Liver (tissue), 9 donors: Measurements from ENCODE around the gene ITGA5. TPM values are rescaled to one million over a fixed set of nuclear protein-coding genes. Genes with fewer than 3 reads are reported as not detected.

Experiments used
- DNase-seq: peaks from one replicate; pipeline ENCODE4 v3.0.0-alpha.2; 2017; ENCODE audit warnings: low spot score
- H3K27ac ChIP-seq, 2 donors: one replicate each; pipeline ENCODE4 v1.7.0; 2013; ENCODE audit warnings: inconsistent platforms in 2 of 2, low read length in 2 of 2, control low read depth in 1 of 2, low read depth in 1 of 2, mild to moderate bottlenecking in 1 of 2
- H3K27me3 ChIP-seq, 4 donors: one replicate each; pipeline versions ENCODE4 v1.6.1 to v1.7.0; 2013; ENCODE audit warnings: low read length in 3 of 4, inconsistent platforms in 1 of 4, mild to moderate bottlenecking in 1 of 4, moderate library complexity in 1 of 4; ENCODE audit not compliant: control insufficient read depth in 4 of 4, insufficient read depth in 4 of 4
- H3K36me3 ChIP-seq, 4 donors: one replicate each; pipeline versions ENCODE4 v1.6.1 to v1.7.0; 2013; ENCODE audit warnings: low read length in 3 of 4, mild to moderate bottlenecking in 3 of 4, low read depth in 1 of 4, moderate library complexity in 1 of 4; ENCODE audit not compliant: control insufficient read depth in 4 of 4, insufficient read depth in 3 of 4
- H3K4me1 ChIP-seq, 4 donors: one replicate each; pipeline versions ENCODE4 v1.6.1 to v1.7.0; 2013; ENCODE audit warnings: low read length in 3 of 4, mild to moderate bottlenecking in 3 of 4, moderate library complexity in 1 of 4; ENCODE audit not compliant: control insufficient read depth in 4 of 4, insufficient read depth in 4 of 4
- H3K4me3 ChIP-seq, 3 donors: one replicate each; pipeline versions ENCODE4 v1.6.1 to v1.7.0; 2013; ENCODE audit warnings: low read length in 3 of 3, control low read depth in 1 of 3, low read depth in 1 of 3, mild to moderate bottlenecking in 1 of 3
- H3K9ac ChIP-seq, 2 donors: one replicate each; pipeline ENCODE4 v1.7.0; 2013; ENCODE audit warnings: low read length in 2 of 2, mild to moderate bottlenecking in 2 of 2, moderate library complexity in 2 of 2, control low read depth in 1 of 2, low read depth in 1 of 2
- H3K9me3 ChIP-seq, 4 donors: one replicate each; pipeline versions ENCODE4 v1.6.1 to v1.7.0; 2013; ENCODE audit warnings: low read length in 3 of 4; ENCODE audit not compliant: control insufficient read depth in 4 of 4
- EGR1 ChIP-seq, 2 donors: IDR thresholded peaks; 2 replicates each; pipeline ENCODE4 v1.6.1; 2016 to 2018; ENCODE audit warnings: antibody characterized with exemption in 2 of 2, low read depth in 2 of 2
- FOXA1 ChIP-seq: IDR thresholded peaks from 2 replicates; pipeline ENCODE4 v1.6.1; 2016; ENCODE audit warnings: antibody characterized with exemption
- FOXA2 ChIP-seq: IDR thresholded peaks from 2 replicates; pipeline ENCODE4 v1.6.1; 2016; ENCODE audit warnings: antibody characterized with exemption
- GABPA ChIP-seq, 2 donors: IDR thresholded peaks in 1 of 2; conservative IDR thresholded peaks in 1 of 2; 2 replicates each; pipeline ENCODE4 v1.6.1; 2016; ENCODE audit warnings: antibody characterized with exemption in 2 of 2, mild to moderate bottlenecking in 1 of 2, moderate library complexity in 1 of 2
- HNF4A ChIP-seq, 2 donors: conservative IDR thresholded peaks; 2 replicates each; pipeline ENCODE4 v1.6.1; 2016; ENCODE audit warnings: antibody characterized with exemption in 2 of 2, mild to moderate bottlenecking in 2 of 2
- JUND ChIP-seq, 2 donors: IDR thresholded peaks; 2 replicates each; pipeline ENCODE4 v1.6.1; 2016; ENCODE audit warnings: antibody characterized with exemption in 2 of 2
- NR2F2 ChIP-seq: IDR thresholded peaks from 2 replicates; pipeline ENCODE4 v1.6.1; 2016; ENCODE audit warnings: antibody characterized with exemption
- RAD21 ChIP-seq, 2 donors: IDR thresholded peaks; 2 replicates each; pipeline ENCODE4 v1.6.1; 2016; ENCODE audit warnings: antibody characterized with exemption in 2 of 2, mild to moderate bottlenecking in 2 of 2
- RXRA ChIP-seq, 2 donors: IDR thresholded peaks; 2 replicates each; pipeline ENCODE4 v1.6.1; 2017 to 2018; ENCODE audit warnings: antibody characterized with exemption in 2 of 2, mild to moderate bottlenecking in 1 of 2
- SP1 ChIP-seq: IDR thresholded peaks from 2 replicates; pipeline ENCODE4 v1.6.1; 2018; ENCODE audit warnings: antibody characterized with exemption, mild to moderate bottlenecking
- TAF1 ChIP-seq: conservative IDR thresholded peaks from 2 replicates; pipeline ENCODE4 v1.6.1; 2016; ENCODE audit warnings: antibody characterized with exemption, mild to moderate bottlenecking
- YY1 ChIP-seq: IDR thresholded peaks from 2 replicates; pipeline ENCODE4 v1.6.1; 2016; ENCODE audit warnings: antibody characterized with exemption, mild to moderate bottlenecking
- WGBS: extraction: QIAGEN DNeasy Blood & Tissue Kit; methylation state at CpG from one replicate; pipeline ENCODE4 v1.1.7; 2013; 5-methylcytosine and 5-hydroxymethylcytosine counted together
- polyA plus RNA-seq, 2 donors: library from polyadenylated mRNA; stranded (reverse) in 1 of 2; unstranded in 1 of 2; fragments of 200-250 nt in 1 of 2; fragments of >200 nt in 1 of 2; fragmentation: Nextera tagmentation in 1 of 2; extraction: Ambion mirVana in 1 of 2; gene quantifications; one replicate each; pipeline versions ENCODE4 v1.2.1 to v1.2.3, GENCODE V29; 2013 to 2015
- total RNA-seq, 2 donors: library from RNA; depleted of rRNA; stranded (reverse); fragments of >200 nt; gene quantifications; one replicate each; pipeline ENCODE4 v1.2.3, GENCODE V29; 2014
- TF ChIP-seq, protein P1 (sequence below): IDR thresholded peaks from 2 replicates; pipeline ENCODE4 v1.6.1; 2016; ENCODE audit warnings: antibody characterized with exemption, mild to moderate bottlenecking
- TF ChIP-seq, protein P2 (sequence below): IDR thresholded peaks from 2 replicates; pipeline ENCODE4 v1.6.1; 2016; ENCODE audit warnings: antibody characterized with exemption
- TF ChIP-seq, protein P3 (sequence below): IDR thresholded peaks from 2 replicates; pipeline ENCODE4 v1.6.1; 2016; ENCODE audit warnings: antibody characterized with exemption
- donor health status: healthy.
- donor health status: healthy.
- donor health status: healthy.
- donor health status: healthy.
- donor health status: healthy.

ITGA5 gene
- total and polyA plus RNA-seq, 4 donors: 26.6 to 60.7 (median 39.6) TPM

DNA sequence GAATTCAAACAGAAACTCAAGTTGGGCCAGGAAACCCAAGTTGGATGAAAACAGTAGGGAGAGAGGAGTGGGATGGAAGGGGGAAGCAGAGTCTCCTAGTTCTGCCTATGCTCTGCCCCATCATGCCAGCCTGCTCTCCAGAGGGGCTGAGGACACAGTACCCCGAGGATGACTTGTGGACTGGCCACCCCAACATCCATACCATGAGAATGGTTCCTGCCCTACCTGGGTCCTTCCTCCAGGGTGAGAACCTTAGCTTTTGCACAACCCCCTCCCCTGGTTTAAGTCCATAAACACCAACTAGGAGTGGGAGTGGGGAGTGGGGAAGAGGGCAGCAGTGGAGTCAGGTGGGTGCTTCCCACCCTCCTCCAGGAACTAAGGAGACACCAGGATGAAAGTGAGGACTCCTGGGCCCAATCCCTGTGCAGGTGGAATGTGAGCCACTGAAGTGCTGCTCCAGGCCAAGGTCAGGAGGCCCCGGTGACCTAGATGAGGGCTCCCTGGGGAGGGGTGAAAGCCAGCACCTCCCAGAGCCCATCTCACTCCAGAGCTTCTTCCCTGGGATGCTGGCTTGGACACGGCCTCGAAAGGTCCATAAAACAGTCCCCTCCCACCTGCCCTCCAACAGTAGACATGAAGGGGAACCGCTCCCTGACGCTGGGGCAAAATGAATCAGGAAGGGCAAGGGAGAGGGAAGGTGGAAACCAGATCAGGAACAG is 41.1 kb downstream of the ITGA5 start:
- Histone ChIP-seq H3K9me3 (no peaks in the 10 kb centered on the region), H3K4me1 (peaks cover 5 to 11% (median 6%) of the 10 kb centered on the region in 4 donors), H3K27me3 (no peaks in the 10 kb centered on the region), H3K9ac (no peak overlapping the region), H3K4me3 (no peak overlapping the region), H3K27ac (no peak overlapping the region), H3K36me3 (peaks cover 0 to 8% (median 2%) of the 10 kb centered on the region in 4 donors)
- DNase-seq: no peak
- TF ChIP-seq, protein P1, sequence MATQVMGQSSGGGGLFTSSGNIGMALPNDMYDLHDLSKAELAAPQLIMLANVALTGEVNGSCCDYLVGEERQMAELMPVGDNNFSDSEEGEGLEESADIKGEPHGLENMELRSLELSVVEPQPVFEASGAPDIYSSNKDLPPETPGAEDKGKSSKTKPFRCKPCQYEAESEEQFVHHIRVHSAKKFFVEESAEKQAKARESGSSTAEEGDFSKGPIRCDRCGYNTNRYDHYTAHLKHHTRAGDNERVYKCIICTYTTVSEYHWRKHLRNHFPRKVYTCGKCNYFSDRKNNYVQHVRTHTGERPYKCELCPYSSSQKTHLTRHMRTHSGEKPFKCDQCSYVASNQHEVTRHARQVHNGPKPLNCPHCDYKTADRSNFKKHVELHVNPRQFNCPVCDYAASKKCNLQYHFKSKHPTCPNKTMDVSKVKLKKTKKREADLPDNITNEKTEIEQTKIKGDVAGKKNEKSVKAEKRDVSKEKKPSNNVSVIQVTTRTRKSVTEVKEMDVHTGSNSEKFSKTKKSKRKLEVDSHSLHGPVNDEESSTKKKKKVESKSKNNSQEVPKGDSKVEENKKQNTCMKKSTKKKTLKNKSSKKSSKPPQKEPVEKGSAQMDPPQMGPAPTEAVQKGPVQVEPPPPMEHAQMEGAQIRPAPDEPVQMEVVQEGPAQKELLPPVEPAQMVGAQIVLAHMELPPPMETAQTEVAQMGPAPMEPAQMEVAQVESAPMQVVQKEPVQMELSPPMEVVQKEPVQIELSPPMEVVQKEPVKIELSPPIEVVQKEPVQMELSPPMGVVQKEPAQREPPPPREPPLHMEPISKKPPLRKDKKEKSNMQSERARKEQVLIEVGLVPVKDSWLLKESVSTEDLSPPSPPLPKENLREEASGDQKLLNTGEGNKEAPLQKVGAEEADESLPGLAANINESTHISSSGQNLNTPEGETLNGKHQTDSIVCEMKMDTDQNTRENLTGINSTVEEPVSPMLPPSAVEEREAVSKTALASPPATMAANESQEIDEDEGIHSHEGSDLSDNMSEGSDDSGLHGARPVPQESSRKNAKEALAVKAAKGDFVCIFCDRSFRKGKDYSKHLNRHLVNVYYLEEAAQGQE: no peak
- TF ChIP-seq RXRA (IDR thresholded peaks at IDR 0.05) (no peak), NR2F2 (no peak), HNF4A (conservative IDR thresholded peaks at IDR 0.05) (no peak), EGR1 (IDR thresholded peaks at IDR 0.05; ENCODE audit: low read depth in 2 of 2) (no peak), YY1 (no peak), JUND (IDR thresholded peaks at IDR 0.05) (no peak), TAF1 (no peak), FOXA2 (no peak), RAD21 (IDR thresholded peaks at IDR 0.05) (no peak), SP1 (no peak), GABPA (IDR thresholded peaks at IDR 0.05 in 1 of 2, conservative IDR thresholded peaks at IDR 0.05 in 1 of 2) (no peak), FOXA1 (no peak)
- TF ChIP-seq, protein P2, sequence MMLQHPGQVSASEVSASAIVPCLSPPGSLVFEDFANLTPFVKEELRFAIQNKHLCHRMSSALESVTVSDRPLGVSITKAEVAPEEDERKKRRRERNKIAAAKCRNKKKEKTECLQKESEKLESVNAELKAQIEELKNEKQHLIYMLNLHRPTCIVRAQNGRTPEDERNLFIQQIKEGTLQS: no peak
- TF ChIP-seq, protein P3, sequence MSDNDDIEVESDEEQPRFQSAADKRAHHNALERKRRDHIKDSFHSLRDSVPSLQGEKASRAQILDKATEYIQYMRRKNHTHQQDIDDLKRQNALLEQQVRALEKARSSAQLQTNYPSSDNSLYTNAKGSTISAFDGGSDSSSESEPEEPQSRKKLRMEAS: no peak
- 91% methylated on average over 6 of the region's 6 CpGs for WGBS

DNA sequence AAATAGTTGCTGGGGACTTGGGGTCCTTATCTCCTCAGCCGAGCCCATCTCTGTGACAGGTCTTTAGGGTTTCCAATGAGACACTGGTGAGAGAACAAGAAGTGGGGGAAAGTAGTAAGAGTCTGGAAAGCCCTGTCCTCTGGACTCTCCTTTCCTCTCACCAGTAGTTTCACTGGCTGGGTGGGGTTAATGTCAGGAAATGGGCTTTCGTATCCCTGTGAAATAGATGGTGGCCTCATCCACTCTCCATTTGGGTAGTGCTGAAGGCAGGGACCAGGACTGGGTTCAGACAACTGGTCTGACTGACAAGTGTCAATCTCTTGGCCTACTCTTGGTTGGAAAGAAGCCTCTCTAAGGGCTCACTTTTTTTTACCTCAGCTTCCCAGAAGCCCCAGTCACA is 42.1 kb downstream of the ITGA5 start:
- no peak overlapping the region for H3K9ac ChIP-seq
- H3K4me1 ChIP-seq: peaks cover 5 to 11% (median 6%) of the 10 kb centered on the region in 4 donors
- H3K9me3 ChIP-seq: no peaks in the 10 kb centered on the region
- TF ChIP-seq YY1 (no peak), RXRA (IDR thresholded peaks at IDR 0.05) (no peak)
- TF ChIP-seq, protein P1: no peak
- no peak for DNase-seq
- no peak overlapping the region for H3K27ac ChIP-seq
- H3K27me3 ChIP-seq: no peaks in the 10 kb centered on the region
- H3K4me3 ChIP-seq: no peak overlapping the region
- 90% methylated on average over 2 of the region's 2 CpGs for WGBS
- peaks cover 0 to 8% (median 2%) of the 10 kb centered on the region in 4 donors for H3K36me3 ChIP-seq
